ENCODE measurements around the gene POPDC2.
"Not testable (repeated sequence)": the region's sequence is repeated elsewhere in the genome, so short reads cannot be mapped to it uniquely, and the experiment has no call there.

Gene POPDC2

GRCh38 chr3:119613201-119613600 lies 47.2 kb downstream of the POPDC2 start:
- no peak for DNase-seq (ENCODE audit: low read depth in 2 of 2)

DNA sequence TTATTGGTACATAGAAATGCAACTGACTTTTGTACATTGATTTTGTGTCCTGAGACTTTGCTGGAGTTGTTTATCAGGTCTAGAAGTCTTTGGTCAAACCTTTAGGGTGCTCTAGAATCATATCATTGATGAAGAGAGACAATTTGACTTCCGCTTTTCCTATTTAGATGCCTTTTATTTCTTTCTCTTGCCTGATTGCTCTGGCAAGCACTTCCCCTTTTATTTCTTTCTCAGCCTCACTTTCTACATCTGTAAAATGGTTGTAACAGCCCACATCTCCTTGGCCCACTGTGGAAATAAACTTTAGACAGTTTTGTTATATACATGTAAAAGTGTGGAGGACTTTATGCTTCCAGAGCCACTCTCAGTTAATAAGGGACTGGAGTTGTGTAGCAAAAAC lies 48.7 kb downstream of the POPDC2 start:
- DNase-seq (ENCODE audit: low read depth in 2 of 2): no peak

- DNase-seq (ENCODE audit: low read depth in 2 of 2): no peak
These were observed 51.1 kb downstream of the POPDC2 start for GRCh38 chr3:119609301-119609700.

- DNase-seq (ENCODE audit: low read depth in 2 of 2): no peak
These were observed 51.9 kb downstream of the POPDC2 start for GRCh38 chr3:119608405-119609000.

DNA sequence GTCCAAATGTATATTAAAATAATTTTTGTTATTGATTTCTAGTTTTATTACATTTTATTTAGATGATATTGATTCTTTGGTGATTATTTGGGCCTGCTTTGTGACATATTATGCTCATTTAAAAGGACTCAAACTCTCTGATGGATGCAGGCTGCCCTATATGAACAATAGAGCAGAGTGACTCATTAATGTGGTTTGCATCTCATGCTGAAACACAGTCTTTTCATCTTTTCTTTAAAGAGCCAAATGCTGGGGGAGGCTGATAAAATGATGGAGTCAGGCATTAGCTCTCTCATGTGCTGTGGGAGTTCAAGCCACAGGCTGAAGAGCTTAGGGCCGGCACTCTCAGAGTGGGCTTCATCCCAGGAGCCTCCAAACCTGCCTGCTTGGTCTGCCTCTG lies 55.5 kb downstream of the POPDC2 start:
- no peak for DNase-seq (ENCODE audit: low read depth in 2 of 2)

DNA sequence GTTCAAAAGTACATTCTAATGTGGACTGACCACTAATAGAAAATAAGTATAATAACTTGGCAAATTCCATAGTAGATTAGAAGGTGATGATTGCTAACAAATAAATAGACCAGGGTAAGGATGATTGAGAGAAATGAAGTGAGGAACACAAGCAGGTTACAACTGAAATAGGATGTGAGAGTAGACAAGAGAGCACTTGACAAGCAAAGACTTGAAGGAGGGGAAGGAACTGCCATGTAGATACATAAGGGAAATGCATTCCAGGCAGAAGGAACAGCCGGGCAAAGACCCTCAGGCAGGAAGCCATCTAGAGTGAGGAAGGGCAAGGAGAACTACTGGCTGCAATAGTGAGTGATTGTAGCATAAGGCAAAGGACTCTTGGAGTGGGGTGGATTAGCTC lies 57.7 kb downstream of the POPDC2 start:
- no peak for DNase-seq (ENCODE audit: low read depth in 2 of 2)

DNA sequence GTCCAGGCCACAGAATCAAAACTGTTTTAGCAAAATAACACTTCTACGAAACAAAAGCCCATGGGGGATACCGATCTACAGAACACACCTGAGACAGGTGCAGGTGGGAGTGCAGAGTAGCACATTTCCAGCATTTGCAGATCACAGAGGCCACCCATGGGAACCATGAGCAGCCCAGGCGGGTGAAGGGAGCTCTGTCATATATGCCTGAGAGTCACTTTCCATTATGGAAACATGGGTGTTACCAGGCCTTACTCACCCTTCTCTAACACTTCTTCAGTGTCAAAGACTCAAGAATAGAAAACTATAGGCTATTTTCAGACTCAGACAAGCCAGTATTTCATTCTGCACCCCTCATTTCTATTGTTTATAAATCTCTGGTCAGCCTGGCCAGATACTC lies 59.2 kb downstream of the POPDC2 start:
- no peak for DNase-seq (ENCODE audit: low read depth in 2 of 2)

DNA sequence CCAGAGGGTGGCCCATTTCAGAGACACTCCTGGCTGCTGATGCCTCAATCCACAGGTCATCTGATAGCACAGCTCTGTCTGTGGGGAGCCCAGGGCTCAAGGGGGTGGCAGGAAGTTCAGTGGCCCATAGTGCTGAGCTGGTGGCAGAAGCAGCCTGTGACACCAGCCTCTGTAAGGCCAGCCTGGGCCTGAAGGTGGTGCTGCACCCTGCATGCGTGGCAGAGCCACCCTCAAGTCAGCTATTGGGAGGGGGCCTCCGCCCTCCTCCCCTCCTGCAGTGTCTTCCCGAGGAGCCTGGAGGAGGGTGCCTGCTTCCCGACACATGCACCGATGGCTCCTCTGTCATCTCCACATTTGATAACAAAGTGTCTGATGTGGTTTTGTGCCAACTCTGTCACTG lies 59.7 kb downstream of the POPDC2 start:
- peak in 1 of 2 donors; percentile 11 for DNase-seq (ENCODE audit: low read depth in 2 of 2)

DNA sequence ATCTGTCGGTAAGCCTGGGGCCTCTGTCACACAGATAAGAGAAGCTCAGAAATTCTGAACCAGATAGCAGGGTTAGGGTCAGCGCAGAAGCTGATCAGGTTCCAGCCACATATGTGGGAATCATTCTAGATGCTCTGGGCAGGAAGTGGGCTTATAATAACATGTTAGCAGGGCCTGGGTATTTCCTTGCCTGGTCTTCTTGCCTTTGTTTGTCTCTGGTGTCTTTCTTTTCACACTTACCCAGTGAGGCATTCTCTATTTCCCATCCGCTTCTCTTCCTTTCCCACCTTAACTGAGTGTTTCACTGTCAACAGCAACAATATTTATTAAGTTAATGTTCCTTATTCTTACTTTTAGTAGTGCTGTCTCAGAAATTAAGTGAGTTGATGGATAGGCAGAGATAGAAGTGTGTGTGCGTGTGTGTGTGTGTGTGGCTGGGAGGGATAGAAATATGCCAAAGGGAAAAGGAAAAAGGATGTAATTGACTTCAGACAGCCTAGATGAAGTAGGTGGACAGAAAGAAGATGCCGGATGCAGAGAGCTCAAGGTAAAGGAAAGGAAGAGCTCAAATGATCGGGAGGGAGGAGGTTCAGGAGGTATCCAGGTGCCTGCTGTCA lies 60.7 kb downstream of the POPDC2 start:
- DNase-seq (ENCODE audit: low read depth in 2 of 2): no peak

DNA sequence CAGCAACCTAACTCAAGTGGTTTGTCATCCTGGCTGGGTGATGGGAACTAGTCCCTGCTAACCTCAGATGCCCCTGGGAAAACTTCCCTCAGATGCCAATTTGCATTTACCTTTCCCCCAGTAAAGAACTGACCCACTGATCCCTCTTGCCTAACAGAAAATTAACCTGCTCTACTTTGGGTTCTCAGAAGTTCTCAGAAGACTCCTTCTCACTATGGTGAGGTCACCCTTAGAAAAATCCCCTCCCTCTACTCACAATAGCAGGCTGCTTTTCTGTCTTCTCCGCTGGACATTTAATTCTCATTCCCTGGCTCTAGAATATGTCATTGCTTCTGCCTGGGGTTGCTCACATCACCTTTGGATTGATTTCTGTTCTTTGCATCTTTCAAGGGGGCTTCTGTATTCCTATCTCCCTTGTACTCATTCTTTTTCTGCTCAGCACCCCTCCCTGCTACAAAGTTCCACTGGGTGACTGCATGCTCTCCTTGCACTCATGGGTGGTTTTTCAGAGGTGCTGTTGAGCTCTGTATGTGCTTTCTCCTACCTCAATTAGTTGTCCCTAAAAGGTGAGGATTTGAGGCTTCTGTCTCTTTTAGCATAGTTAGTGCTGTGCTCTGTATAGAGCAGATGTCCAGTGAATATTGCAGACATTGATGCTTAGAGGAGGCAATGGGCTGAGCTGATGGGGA lies 61.8 kb downstream of the POPDC2 start:
- DNase-seq (ENCODE audit: low read depth in 2 of 2): no peak

GRCh38 chr3:119597548-119598288 lies 62.7 kb downstream of the POPDC2 start, which contains the start of gene PLA1A:
PLA1A (plus strand) TSS chr3:119597885; CDS start chr3:119597914, 29 bp downstream.
- DNase-seq (ENCODE audit: low read depth in 2 of 2): no peak

GRCh38 chr3:119596398-119596797 lies 64.0 kb downstream of the POPDC2 start:
- DNase-seq (ENCODE audit: low read depth in 2 of 2): no peak

- no peak for DNase-seq (ENCODE audit: low read depth in 2 of 2)
These were observed 64.6 kb downstream of the POPDC2 start for GRCh38 chr3:119595639-119596334.

- DNase-seq (ENCODE audit: low read depth in 2 of 2): not testable (repeated sequence)
These were observed 65.5 kb downstream of the POPDC2 start for GRCh38 chr3:119594929-119595328.

GRCh38 chr3:119594066-119594465 lies 66.3 kb downstream of the POPDC2 start:
- DNase-seq (ENCODE audit: low read depth in 2 of 2): no peak

DNA sequence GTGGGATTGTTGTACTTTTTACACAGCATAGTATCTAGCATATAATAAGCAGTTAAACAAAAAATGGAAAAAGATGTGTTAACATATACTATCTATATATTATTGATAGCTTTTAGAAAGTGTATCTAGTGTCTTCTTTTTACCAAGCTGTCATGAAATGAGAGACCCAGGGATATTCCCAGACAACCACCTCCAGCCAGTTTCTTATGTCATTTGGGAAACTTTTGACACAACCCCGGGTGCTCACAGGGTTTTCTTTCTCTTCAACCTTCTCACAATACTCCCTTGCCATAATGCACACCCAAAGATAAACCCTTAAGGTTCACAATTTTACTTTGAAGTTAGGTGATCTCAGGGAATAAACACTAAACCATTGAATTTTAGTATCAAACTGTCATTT lies 67.5 kb downstream of the POPDC2 start:
- no peak for DNase-seq (ENCODE audit: low read depth in 2 of 2)
